ENCODE data around the gene MBNL2.
A peak's percentile ranks its signal among the peaks of the same experiment; 100 is the strongest.

The MBNL2 gene

DNA sequence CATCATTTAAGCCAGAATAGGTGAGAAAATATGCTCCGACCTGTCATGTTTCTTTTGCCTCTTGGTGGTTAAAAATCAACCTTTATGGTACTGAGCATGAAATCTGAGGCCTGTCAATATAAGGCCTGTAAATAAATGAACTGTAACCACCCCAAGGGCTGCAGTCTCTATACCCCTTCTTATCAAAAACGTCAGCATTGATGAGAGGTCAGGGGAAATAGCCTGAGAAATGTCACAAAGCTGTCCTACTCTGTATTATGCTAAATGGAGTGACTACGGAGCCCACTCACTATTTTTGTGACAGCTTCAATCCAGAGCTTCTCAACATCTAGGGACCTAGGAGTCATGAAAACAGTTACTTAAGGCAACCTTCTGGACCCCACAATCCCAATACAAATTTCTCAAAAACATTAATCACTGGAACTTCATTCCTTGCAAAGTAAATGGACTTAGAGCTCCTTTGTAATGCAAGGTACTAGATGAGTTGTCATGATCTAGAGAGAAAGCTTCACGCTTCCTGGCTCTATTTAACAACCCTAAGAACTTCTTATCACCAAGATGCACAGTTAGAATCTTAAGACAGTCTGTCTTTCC, 209.1 kb downstream of the MBNL2 start:
- no peak for DNase-seq

DNA sequence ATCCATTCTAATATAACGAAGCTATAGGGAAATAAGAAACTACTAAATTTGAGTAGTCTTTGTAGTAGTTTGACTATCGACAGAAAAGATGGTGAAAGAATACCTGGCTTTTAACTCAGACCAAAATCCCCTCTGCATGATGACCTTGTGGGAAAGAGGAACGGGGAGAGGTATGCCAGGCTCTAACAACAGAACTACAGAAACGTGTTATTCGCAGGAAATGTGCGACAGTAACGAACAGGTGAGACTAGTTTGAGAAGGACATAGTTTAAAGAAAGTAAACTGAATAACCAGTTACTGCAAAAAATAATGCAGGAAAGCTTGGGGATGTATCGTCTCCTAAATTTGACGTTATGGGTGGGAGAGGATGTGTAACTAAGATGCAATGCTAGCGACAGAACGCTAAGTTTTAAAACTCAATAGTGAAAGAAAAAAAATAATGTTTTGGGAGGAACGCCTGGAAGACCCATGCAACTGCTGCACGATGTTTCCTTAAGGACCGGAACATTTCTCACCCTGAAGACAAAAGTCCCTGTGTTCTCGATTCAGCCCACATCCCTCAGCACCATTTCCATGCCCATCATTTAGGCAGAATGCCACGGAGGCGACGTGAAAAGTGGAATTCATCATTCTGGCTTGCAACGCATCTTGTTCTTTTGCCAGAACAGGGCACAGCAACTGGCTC, 210.2 kb downstream of the MBNL2 start:
- no peak for DNase-seq

DNA sequence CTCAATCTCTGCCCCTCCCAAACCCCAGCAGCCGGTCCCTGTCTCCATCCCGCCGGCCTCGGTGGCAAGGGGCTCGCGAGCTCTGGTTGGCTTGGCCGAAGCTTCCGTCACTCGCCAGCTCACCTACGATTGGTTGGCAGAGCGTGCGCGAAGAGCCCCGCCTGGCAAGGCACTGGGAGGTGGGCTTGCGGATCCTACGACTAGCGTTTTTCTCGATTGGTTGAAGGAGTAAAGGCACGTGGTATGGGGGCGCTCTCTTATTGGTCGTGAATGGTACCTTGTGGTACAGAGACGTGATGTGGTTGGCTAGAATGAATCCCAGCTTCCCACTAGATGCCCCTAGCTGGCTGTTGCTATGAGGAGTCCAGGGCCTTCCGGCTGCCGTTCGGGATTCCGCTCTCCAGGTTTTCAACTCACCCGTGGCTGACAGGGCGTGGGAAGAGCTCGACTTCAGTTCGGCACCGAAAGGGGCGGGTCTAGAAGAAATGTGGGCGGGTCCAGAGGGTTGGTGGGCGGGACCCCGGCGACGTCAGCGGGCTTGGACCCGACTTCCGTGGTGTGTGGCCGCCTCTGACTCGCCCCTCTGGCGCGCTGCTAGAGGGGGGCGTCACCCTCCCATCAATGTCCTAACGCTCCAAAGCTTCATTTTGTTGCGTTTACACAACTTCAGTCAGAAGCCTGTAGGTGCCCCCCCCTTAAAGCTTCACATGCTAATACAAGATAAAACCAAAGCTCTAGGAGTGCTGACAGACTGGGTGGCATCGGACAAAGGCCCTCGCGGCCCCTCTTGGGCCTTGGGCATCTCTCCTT, 211.0 kb downstream of the MBNL2 start:
- peak; percentile 100 for DNase-seq

DNA sequence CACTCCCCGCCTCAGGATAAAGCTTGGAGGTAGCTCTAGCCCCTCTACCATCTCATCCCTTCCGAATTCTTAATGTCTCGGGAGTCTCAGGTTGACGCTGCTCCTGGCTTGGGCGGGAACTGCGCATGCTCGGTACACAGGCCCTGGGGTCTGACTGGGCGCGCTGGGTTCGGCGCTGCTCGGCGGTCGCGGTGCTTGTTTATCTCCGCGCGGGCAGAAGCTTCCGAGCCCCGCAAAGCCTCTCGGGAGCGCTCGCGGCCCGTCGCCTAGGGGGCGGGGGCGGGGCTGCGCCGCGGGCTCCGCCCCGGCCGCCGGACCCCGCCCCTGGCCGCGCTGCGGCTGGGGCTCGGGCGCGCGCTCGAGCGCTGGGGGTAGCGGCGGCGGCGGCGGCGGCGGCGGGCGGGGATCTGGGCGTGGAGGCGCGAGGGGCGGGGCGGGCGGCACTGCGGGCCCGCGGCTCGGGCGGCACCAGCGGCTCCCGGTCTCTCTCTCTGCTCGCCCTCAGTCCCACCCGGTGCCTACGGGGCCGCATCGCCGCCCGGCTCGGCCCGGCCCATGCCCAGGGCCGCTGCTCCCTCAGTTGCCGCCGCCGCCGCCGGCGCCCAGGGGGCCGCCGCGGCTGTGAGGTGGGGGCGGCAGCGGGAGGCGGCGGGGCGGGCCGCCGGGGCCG, 211.7 kb downstream of the MBNL2 start, which contains the start of gene RAP2A:
RAP2A (plus strand) TSS at position 443 of the 670 bp plus-strand sequence. CDS start 302 bp downstream, outside the sequence.
- DNase-seq = peak; percentile 92

DNA sequence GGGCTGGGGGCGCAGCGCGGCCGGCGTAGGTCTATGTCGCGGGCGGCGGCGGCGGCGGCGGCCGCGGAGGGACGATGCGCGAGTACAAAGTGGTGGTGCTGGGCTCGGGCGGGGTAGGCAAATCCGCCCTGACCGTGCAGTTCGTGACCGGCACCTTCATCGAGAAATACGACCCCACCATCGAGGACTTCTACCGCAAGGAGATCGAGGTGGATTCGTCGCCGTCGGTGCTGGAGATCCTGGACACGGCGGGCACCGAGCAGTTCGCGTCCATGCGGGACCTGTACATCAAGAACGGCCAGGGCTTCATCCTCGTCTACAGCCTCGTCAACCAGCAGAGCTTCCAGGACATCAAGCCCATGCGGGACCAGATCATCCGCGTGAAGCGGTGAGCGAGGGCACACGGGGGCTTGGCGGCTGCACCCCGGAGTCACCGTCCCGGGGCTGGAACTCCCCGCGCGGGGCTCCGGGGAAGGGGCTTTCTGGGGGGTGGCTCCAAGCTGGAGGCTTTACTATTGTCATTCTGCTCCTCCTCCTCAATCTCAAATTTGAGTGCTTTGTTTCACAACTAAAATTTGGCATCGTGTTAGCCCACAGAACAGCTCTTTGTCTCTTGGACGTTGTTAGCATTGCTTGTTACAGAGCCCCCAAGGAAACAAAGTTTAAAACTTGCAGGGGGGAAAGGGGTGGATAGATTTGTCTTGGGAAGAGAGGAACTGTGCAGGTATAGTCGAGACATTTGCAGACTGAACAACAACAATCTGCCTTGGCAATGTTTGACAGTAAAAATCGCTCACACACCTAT, 212.5 kb downstream of the MBNL2 start:
- peak; percentile 80 for DNase-seq

DNA sequence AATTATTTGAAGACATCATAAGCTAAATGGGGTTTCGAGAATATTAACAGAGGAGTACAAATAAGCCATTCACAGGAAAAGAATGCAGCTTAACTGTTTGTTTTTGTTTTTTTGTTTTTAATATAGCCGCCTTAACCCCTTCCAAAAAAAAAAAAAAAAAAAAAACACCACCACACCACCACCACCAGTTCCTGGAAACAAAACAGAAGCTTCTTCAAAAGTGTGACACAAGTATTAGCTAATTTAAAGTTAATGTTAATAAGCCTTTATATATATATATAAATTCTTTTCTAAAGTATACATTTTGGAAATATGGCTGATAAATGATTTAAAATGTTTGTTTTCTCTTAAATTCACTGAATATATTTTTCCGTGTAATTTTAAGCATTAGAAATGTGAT, 213.2 kb downstream of the MBNL2 start:
- no peak for DNase-seq

DNA sequence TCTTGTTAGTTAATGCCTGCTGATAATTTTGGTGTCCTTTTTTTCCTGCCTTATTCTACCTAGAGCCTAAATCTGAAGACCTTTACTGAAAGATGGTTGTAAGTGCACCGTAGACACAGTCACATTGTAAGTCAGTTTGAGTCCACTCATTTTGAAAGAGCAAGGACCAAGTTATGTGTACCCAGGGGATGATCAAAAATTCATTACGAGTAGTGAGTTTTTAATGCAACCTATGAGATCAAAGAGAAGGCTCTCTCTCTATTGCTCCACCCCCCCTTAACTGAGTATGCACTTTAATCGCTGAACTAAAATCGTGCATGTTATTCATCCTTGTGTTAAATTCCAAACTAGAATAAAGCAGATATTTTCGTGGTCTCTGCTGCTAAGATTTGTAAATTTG, 213.7 kb downstream of the MBNL2 start:
- DNase-seq = no peak

DNA sequence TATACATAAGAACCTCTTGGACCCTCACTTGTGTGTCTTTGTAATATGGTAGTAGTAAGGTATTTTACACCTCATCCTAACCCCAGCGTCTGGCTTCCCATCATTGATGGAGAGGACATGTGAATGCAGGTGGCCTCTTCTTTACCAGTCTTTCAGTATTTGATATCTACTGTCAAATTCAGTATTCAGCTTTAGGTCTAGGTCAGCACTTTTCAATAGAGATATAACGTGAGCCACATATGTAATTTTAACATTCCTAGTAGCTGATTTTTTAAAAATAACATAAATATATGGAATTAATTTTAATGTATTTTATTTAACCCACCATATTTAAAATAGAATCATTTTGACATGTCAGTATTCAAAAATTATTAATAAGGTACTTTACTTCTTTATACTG, 214.7 kb downstream of the MBNL2 start:
- no peak for DNase-seq

DNA sequence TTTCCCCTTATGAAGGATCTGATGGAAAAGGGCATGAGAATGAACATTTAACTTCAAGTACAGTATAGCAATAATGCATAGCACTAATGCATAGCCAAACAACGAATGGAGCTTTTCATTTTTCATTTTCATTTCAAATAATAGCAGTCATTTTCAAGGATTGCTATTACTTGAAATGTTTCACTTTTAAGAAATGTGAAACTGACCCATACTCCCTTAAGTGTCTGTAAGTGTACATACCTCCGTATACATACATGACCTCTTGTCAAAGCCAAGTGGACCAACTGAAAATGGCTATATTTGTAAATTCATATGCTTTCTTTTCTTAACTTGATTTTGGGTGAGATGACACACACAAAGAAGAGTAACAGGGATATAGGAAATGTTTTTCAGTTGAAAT, 215.6 kb downstream of the MBNL2 start:
- no peak for DNase-seq

DNA sequence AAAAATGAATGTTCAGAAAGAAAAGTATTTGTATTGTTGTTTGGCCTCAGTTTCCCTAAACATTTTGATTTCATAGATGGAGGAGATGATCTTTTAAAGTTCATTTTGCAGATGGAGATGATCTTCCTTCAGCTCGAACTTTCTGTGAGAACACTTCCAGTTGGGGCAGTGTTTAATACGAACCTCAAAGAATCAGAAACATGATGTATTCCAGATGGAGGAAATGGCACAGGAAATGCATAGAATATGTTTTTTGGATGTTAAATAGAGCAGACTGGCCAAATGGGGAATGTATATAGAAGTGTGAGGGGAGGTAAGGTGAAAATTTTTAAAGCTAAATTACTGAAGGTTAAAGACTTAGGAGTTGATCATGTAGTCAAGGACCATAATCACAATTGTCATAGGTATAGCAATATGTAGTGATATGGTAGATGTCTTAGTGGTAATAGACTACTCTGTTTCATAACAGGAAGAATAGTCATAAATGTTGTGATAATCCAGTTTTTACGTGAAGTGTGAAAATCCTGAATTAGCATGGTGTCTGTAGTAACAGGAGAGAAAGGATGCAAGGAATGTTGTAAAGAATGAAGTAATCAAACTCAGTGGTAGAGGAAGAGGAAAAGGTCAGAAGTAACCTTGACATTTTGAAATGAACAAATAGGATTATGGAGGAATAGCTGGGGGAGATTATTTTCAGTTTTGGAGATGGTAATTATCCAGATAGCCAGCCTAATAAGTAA, 216.9 kb downstream of the MBNL2 start:
- DNase-seq = no peak

DNA sequence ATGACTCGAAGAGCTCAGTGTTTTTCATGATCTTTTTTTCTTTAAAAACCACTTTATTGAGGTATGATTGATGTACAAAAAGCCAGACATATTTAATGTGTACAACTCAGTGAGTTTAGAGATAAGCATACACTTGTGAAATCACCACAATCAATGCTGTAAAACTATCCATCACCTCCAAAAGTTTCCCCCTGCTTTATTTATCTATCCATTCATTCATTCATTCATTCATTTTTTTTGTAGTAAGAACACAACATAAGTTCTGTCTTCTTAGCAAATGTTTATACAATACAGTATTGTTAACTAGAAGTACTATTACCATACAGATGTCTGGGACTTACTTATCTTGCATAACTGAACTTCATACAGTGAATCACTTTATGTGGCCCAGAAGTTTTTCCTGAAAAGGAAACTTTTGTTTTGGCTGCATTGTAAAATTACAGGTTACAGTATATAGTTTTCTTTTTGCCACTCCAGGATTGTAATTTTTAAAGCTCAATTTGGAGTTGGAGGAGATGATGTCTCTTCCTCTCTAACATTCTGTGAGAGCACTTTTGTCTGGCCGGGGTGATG, 218.6 kb downstream of the MBNL2 start:
- no peak for DNase-seq

DNA sequence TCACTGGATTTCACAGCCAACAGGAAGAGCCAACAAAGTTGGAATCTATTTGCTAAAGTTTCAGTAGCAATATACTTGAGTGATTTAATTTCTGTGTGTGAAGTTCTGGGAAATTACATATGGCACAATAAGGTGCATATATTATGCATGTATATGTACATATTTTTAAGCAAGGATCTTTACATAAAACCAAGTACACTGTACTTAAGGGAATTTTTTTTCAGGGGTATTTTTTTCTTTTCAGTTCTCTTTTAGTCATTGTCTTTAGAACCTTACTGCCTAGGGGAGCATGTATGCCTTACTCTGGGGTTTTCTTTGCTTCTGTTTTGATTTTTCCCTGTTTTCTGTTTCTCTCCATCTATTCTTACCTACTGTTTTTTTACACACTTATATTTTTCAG, 219.2 kb downstream of the MBNL2 start:
- DNase-seq = no peak
